H1 (cell line): ENCODE results near the gene ATXN2. TPM values are rescaled to one million over a fixed set of nuclear protein-coding genes. Genes with fewer than 3 reads are reported as not detected.

ENCODE experiments used
- CTCF ChIA-PET: fragments of 300-600 bp; sonication (Branson Sonifier 250); formaldehyde crosslinking; loops from one replicate; lab custom pipeline; 2021; ENCODE audit not compliant: partially characterized antibody; lab: Charles Lee
- POLR2A ChIA-PET: fragments of 300-600 bp; sonication (Branson Sonifier 250); formaldehyde crosslinking; loops from one replicate; lab custom pipeline; 2021; ENCODE audit warnings: inconsistent platforms; ENCODE audit not compliant: partially characterized antibody; lab: Charles Lee
- DNase-seq, 2 experiments: peaks; one replicate each; pipeline versions ENCODE4 v3.0.0 to v3.0.0-alpha.2; 2010 to 2022; ENCODE audit warnings: low spot score in 2 of 2, low read depth in 1 of 2, mixed read lengths in 1 of 2
- FAIRE-seq: peaks from 2 replicates; lab custom pipeline; 2011; peaks lifted over from hg19 to GRCh38; lab: Jason Lieb, UNC
- H2AFZ ChIP-seq: 2 replicates; pipeline ENCODE4 v1.8.1; 2012; ENCODE audit warnings: low read length, inconsistent platforms
- H2AK5ac ChIP-seq: 2 replicates; pipeline ENCODE4 v1.6.1; 2013; ENCODE audit warnings: low read depth, low read length
- H2BK120ac ChIP-seq: replicated peaks from 2 replicates; pipeline ENCODE3; 2013; ENCODE audit warnings: low read depth, low read length, inconsistent platforms
- H2BK12ac ChIP-seq: 2 replicates; pipeline ENCODE4 v1.6.1; 2013; ENCODE audit warnings: low read depth, low read length
- H2BK15ac ChIP-seq: 2 replicates; pipeline ENCODE4 v1.6.1; 2013; ENCODE audit warnings: low read length
- H2BK20ac ChIP-seq: 2 replicates; pipeline ENCODE4 v1.6.1; 2013; ENCODE audit warnings: low read length
- H2BK5ac ChIP-seq: 2 replicates; pipeline ENCODE4 v1.6.1; 2013; ENCODE audit warnings: low read depth, low read length
- H3K14ac ChIP-seq: 2 replicates; pipeline ENCODE4 v1.6.1; 2013; ENCODE audit warnings: inconsistent platforms; ENCODE audit not compliant: insufficient read length
- H3K18ac ChIP-seq: 2 replicates; pipeline ENCODE4 v1.6.1; 2013; ENCODE audit warnings: low read length; ENCODE audit errors: extremely low read depth
- H3K23ac ChIP-seq: 2 replicates; pipeline ENCODE4 v1.6.1; 2013; ENCODE audit warnings: inconsistent platforms; ENCODE audit not compliant: insufficient read length
- H3K23me2 ChIP-seq: 2 replicates; pipeline ENCODE4 v1.6.1; 2013; ENCODE audit warnings: low read depth, low read length
- H3K27ac ChIP-seq: 2 replicates; pipeline ENCODE4 v1.6.1; 2011; ENCODE audit warnings: low read depth, low read length, inconsistent platforms
- H3K27me3 ChIP-seq, 4 experiments: replicated peaks in 1 of 4; 1 replicate in 1 of 4; 2 replicates in 3 of 4; pipeline versions ENCODE4 v1.6.1 to v1.8.1; 2011 to 2013; ENCODE audit warnings: low read length in 3 of 4, mild to moderate bottlenecking in 3 of 4, inconsistent platforms in 2 of 4, mixed read lengths in 2 of 4, moderate library complexity in 1 of 4; ENCODE audit not compliant: control insufficient read depth in 3 of 4, insufficient read depth in 3 of 4; ENCODE audit errors: extremely low read depth in 1 of 4
- H3K36me3 ChIP-seq, 4 experiments: 2 replicates each; pipeline versions ENCODE4 v1.6.1 to v1.8.1; 2011 to 2013; ENCODE audit warnings: mild to moderate bottlenecking in 4 of 4, low read length in 3 of 4, moderate library complexity in 2 of 4, control low read depth in 1 of 4, inconsistent platforms in 1 of 4; ENCODE audit not compliant: insufficient read depth in 4 of 4, control insufficient read depth in 2 of 4
- H3K4ac ChIP-seq: replicated peaks from 2 replicates; pipeline ENCODE3; 2013; ENCODE audit warnings: low read length, low read depth, mixed read lengths, inconsistent platforms; ENCODE audit not compliant: insufficient read length
- H3K4me1 ChIP-seq, 4 experiments: replicated peaks in 1 of 4; 1 replicate in 1 of 4; 2 replicates in 3 of 4; pipeline versions ENCODE4 v1.6.1 to v1.8.1; 2011 to 2013; ENCODE audit warnings: low read length in 3 of 4, inconsistent platforms in 2 of 4, mixed read lengths in 1 of 4; ENCODE audit not compliant: insufficient read depth in 4 of 4, control insufficient read depth in 3 of 4
- H3K4me2 ChIP-seq, 2 experiments: 2 replicates each; pipeline versions ENCODE4 v1.6.1 to v1.8.1; 2011 to 2013; ENCODE audit warnings: low read depth in 2 of 2, low read length in 2 of 2, control low read depth in 1 of 2, inconsistent platforms in 1 of 2, mild to moderate bottlenecking in 1 of 2; ENCODE audit not compliant: insufficient read depth in 1 of 2
- H3K4me3 ChIP-seq, 4 experiments: fragments of 200-600, 300-600 bp in 1 of 4; sonication (generic), shearing (Covaris generic), sonication (Bioruptor Twin) in 1 of 4; 2 replicates each; pipeline versions ENCODE4 v1.5.1 to v1.8.1; 2011 to 2016; ENCODE audit warnings: low read length in 4 of 4, low read depth in 3 of 4, control low read depth in 2 of 4, inconsistent platforms in 2 of 4, mild to moderate bottlenecking in 2 of 4, mixed read lengths in 1 of 4, moderate library complexity in 1 of 4; ENCODE audit not compliant: insufficient read depth in 2 of 4; ENCODE audit errors: extremely low read depth in 1 of 4
- H3K56ac ChIP-seq: replicated peaks from 2 replicates; pipeline ENCODE3; 2013; ENCODE audit warnings: low read depth, mild to moderate bottlenecking, mixed read lengths, low read length, inconsistent platforms; ENCODE audit not compliant: insufficient read length
- H3K79me1 ChIP-seq: 2 replicates; pipeline ENCODE4 v1.6.1; 2013; ENCODE audit warnings: low read depth, low read length, control low read depth
- H3K79me2 ChIP-seq, 2 experiments: 2 replicates each; pipeline versions ENCODE4 v1.6.1 to v1.8.1; 2012 to 2013; ENCODE audit warnings: low read length in 2 of 2, mild to moderate bottlenecking in 2 of 2, inconsistent platforms in 1 of 2; ENCODE audit not compliant: insufficient read depth in 2 of 2, control insufficient read depth in 1 of 2
- H3K9ac ChIP-seq, 4 experiments: replicated peaks in 1 of 4; 1 replicate in 1 of 4; 2 replicates in 3 of 4; pipeline versions ENCODE4 v1.6.1 to v1.8.1; 2011 to 2013; ENCODE audit warnings: low read depth in 3 of 4, low read length in 3 of 4, control low read depth in 2 of 4, mild to moderate bottlenecking in 2 of 4, moderate library complexity in 2 of 4, inconsistent platforms in 1 of 4; ENCODE audit errors: extremely low read depth in 1 of 4
- H3K9me3 ChIP-seq, 2 experiments: 2 replicates each; pipeline versions ENCODE4 v1.6.1 to v1.8.1; 2012 to 2013; ENCODE audit warnings: mild to moderate bottlenecking in 2 of 2, moderate library complexity in 2 of 2, control low read depth in 1 of 2, inconsistent platforms in 1 of 2, low read depth in 1 of 2, low read length in 1 of 2, mixed read lengths in 1 of 2; ENCODE audit not compliant: insufficient read depth in 2 of 2
- H4K20me1 ChIP-seq, 2 experiments: replicated peaks in 1 of 2; 2 replicates each; pipeline versions ENCODE3 to v1.8.1; 2011 to 2013; ENCODE audit warnings: inconsistent platforms in 2 of 2, low read length in 2 of 2, mild to moderate bottlenecking in 1 of 2; ENCODE audit not compliant: insufficient read depth in 2 of 2, control insufficient read depth in 1 of 2
- H4K5ac ChIP-seq: 2 replicates; pipeline ENCODE4 v1.6.1; 2013; ENCODE audit warnings: low read length, low read depth, mixed read lengths, inconsistent platforms; ENCODE audit not compliant: insufficient read length
- H4K8ac ChIP-seq: 2 replicates; pipeline ENCODE4 v1.8.0; 2013; ENCODE audit warnings: mild to moderate bottlenecking, moderate library complexity, low read length, inconsistent platforms; ENCODE audit not compliant: insufficient read depth; ENCODE audit errors: extremely low read depth
- H4K91ac ChIP-seq: replicated peaks from 2 replicates; pipeline ENCODE3; 2013; ENCODE audit warnings: low read length, mixed read lengths, inconsistent platforms; ENCODE audit not compliant: insufficient read length
- EGR1 ChIP-seq: IDR thresholded peaks from 2 replicates; pipeline ENCODE4 v1.6.1; 2011; ENCODE audit warnings: low read depth, low read length, borderline replicate concordance
- SP2 ChIP-seq: IDR thresholded peaks from 2 replicates; pipeline ENCODE4 v1.6.1; 2012; ENCODE audit warnings: mild to moderate bottlenecking, low read length, inconsistent platforms
- WGBS, 2 experiments: shearing (Covaris generic) in 1 of 2; methylation state at CpG; one replicate each; pipeline versions ENCODE4 v1.1.6 to v1.1.7; 2013 to 2015; ENCODE audit warnings: low lambda C conversion rate in 2 of 2, mixed read lengths in 2 of 2, inconsistent platforms in 1 of 2, low coverage in 1 of 2, missing lambda C conversion rate in 1 of 2; ENCODE audit not compliant: insufficient replicate concordance in 2 of 2, insufficient coverage in 1 of 2, insufficient read length in 1 of 2; ENCODE audit errors: extremely low coverage in 1 of 2, missing lambda C conversion rate in 1 of 2; 5-methylcytosine and 5-hydroxymethylcytosine counted together
- polyA plus RNA-seq, 7 experiments: library from polyadenylated mRNA; depleted of rRNA in 3 of 7; stranded (reverse) in 5 of 7; unstranded in 2 of 7; fragments of >200 nt in 5 of 7; fragments of 200-250 nt in 2 of 7; gene quantifications; 1 replicate in 5 of 7; 2 replicates in 1 of 7; 4 replicates in 1 of 7; pipeline versions ENCODE4 v1.2.1 to v1.2.3, GENCODE V29; 2011 to 2013; ENCODE audit warnings: missing spikeins in 2 of 7, mixed read lengths in 2 of 7
- total RNA-seq: library from RNA; stranded (reverse); fragmentation: NEBNext Ultra II Directional; extraction: Animal tissue kit (Norgen Biotek cat#: 25700); gene quantifications from 2 replicates; pipeline ENCODE4 v1.2.1, GENCODE V29; 2021
- TF ChIP-seq, protein P1 (sequence below): IDR thresholded peaks from 2 replicates; pipeline ENCODE4 v1.6.1; 2012; ENCODE audit warnings: low read length, inconsistent platforms

ATXN2 gene
- total and polyA plus RNA-seq, 2 of the 8 experiments (the other 6 are each of a cell fraction or from before 2014, with no cell fraction given): 46.6 to 80.7 TPM

DNA sequence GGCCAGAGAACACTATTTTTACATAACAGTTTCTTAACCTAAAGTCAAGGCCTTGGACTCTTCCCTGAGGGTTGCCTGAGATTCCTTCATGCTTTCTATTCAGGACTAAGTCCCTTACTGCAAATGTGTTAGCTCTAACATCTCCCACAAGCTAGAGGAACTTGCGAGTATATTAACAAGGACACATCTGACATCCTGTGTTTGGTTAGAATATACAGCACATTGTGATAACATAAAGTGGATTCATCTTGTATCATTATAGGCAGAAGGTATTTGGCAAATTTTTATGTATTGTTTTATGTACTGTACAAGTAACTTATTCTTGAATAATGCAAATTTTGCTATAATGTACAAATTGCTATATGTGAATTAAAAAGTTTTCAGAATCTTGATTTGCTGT, 147.9 kb downstream of the ATXN2 start:
- H3K27ac ChIP-seq: no peak overlapping the region
- no peaks in the 10 kb centered on the region for H3K9me3 ChIP-seq
- 100% methylated on average over 1 of the region's 1 CpG; no CpG with 5 or more reads in 1 of the 2 experiments for WGBS, 2 experiments
- peaks cover 0 to 4% (median 1%) of the 10 kb centered on the region in 4 experiments; a peak in 5 of 7 replicates for H3K4me1 ChIP-seq
- no peak overlapping the region for H4K91ac ChIP-seq
- no peak overlapping the region for H2BK120ac ChIP-seq
- no peak overlapping the region for H2AK5ac ChIP-seq
- H3K79me1 ChIP-seq: peaks cover 4% of the 10 kb centered on the region; the same call in 1 of the 2 replicates
- no peak overlapping the region for H2BK12ac ChIP-seq
- peaks cover 8 to 16% of the 10 kb centered on the region in 2 experiments for H4K20me1 ChIP-seq
- H3K56ac ChIP-seq: no peak overlapping the region
- H2AFZ ChIP-seq: no peak overlapping the region
- no peak overlapping the region for H2BK20ac ChIP-seq
- no peak overlapping the region for H3K18ac ChIP-seq
- H3K27me3 ChIP-seq: no peaks in the 10 kb centered on the region
- DNase-seq (no peak), FAIRE-seq (no peak)
- H4K8ac ChIP-seq: no peak overlapping the region
- no peak overlapping the region for H4K5ac ChIP-seq
- H3K36me3 ChIP-seq: peaks cover 25 to 66% (median 63%) of the 10 kb centered on the region in 4 experiments
- no peak overlapping the region for H2BK15ac ChIP-seq
- no peak overlapping the region for H3K9ac ChIP-seq
- H3K14ac ChIP-seq: no peak overlapping the region
- CTCF ChIA-PET: interaction anchor here (0.6 to 31.7 kb wide), 33 partner anchors 10 to 589 kb away, joined by 3 to 838 read pairs (median 4); partner anchors contain the start of gene SH2B3
- H2BK5ac ChIP-seq: no peak overlapping the region
- no peaks in the 10 kb centered on the region for H3K23me2 ChIP-seq
- POLR2A ChIA-PET: interaction anchor here (0.8 to 7.1 kb wide), 9 partner anchors 10 to 55 kb away, joined by 3 to 64 read pairs (median 4); partner anchors contain the start of gene SH2B3
- H3K23ac ChIP-seq: no peak overlapping the region
- no peaks in the 10 kb centered on the region; a peak in 1 of 4 replicates for H3K79me2 ChIP-seq
- no peak overlapping the region for H3K4me3 ChIP-seq
- no peak overlapping the region for H3K4ac ChIP-seq
- H3K4me2 ChIP-seq: no peak overlapping the region
- no peak for TF ChIP-seq EGR1
- TF ChIP-seq, protein P1, sequence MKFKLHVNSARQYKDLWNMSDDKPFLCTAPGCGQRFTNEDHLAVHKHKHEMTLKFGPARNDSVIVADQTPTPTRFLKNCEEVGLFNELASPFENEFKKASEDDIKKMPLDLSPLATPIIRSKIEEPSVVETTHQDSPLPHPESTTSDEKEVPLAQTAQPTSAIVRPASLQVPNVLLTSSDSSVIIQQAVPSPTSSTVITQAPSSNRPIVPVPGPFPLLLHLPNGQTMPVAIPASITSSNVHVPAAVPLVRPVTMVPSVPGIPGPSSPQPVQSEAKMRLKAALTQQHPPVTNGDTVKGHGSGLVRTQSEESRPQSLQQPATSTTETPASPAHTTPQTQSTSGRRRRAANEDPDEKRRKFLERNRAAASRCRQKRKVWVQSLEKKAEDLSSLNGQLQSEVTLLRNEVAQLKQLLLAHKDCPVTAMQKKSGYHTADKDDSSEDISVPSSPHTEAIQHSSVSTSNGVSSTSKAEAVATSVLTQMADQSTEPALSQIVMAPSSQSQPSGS: no peak
- TF ChIP-seq SP2: no peak
